Right lobe of liver (tissue), 4 donors: ENCODE data around the gene TARS1.

Experiments used
- POLR2A ChIP-seq: fragments of 450-650 bp; IDR thresholded peaks from one replicate; pipeline ENCODE4 v1.6.1; 2017; ENCODE audit warnings: antibody characterized with exemption, mild to moderate bottlenecking
- TF ChIP-seq, protein P1 (sequence below), 4 donors: fragments of 200-600 bp in 3 of 4; fragments of 450-650 bp in 1 of 4; IDR thresholded peaks; one replicate each; pipeline versions ENCODE4 v1.5.1 to v1.8.0; 2016 to 2022; ENCODE audit warnings: antibody characterized with exemption in 4 of 4, mild to moderate bottlenecking in 2 of 4
- donor health status: DM: no; HTN: no; CAD: no.
- donor health status: DM: no; HTN: no; CAD: no.
- donor health status: DM: no; HTN: yes; CAD: no.

DNA sequence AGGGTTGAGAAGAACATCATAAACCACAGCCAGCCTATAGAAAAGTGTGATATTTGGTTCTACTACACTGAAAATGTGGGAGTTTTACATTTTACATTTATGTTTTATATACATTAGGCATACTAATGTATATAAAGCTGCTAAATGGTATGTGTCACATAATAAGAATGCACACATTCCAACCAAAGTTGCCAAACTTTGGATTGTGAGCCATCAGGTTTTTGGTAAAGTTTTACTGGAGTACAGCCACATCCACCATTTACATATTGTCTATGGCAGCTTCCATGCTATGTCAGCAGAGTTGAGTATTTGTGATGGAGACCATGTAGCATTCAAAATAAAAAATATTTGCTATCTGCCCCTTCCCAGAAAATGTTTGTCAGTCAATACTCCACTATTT, 23.1 kb upstream of the TARS1 start:
- TF ChIP-seq, protein P1, sequence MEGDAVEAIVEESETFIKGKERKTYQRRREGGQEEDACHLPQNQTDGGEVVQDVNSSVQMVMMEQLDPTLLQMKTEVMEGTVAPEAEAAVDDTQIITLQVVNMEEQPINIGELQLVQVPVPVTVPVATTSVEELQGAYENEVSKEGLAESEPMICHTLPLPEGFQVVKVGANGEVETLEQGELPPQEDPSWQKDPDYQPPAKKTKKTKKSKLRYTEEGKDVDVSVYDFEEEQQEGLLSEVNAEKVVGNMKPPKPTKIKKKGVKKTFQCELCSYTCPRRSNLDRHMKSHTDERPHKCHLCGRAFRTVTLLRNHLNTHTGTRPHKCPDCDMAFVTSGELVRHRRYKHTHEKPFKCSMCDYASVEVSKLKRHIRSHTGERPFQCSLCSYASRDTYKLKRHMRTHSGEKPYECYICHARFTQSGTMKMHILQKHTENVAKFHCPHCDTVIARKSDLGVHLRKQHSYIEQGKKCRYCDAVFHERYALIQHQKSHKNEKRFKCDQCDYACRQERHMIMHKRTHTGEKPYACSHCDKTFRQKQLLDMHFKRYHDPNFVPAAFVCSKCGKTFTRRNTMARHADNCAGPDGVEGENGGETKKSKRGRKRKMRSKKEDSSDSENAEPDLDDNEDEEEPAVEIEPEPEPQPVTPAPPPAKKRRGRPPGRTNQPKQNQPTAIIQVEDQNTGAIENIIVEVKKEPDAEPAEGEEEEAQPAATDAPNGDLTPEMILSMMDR (IDR thresholded peaks at IDR 0.05), result no peak
- no peak for TF ChIP-seq POLR2A
